Cardiac muscle cell (in vitro differentiated cells and primary cell): ENCODE measurements around the gene USP12. TPM values are rescaled to one million over a fixed set of nuclear protein-coding genes. Genes with fewer than 3 reads are reported as not detected.

Source experiments
- DNase-seq, 2 donors: peaks; one replicate each; pipeline versions ENCODE4 v3.0.0 to v3.0.0-alpha.2; 2010 to 2017; ENCODE audit warnings: low read depth in 1 of 2, low spot score in 1 of 2
- H3K27ac ChIP-seq: fragments of 200-600 bp; sonication (generic); 2 replicates; pipeline ENCODE4 v1.5.1; 2016
- H3K27me3 ChIP-seq: fragments of 200-600 bp; sonication (generic); 2 replicates; pipeline ENCODE4 v1.6.0; 2016; ENCODE audit warnings: control low read depth
- H3K36me3 ChIP-seq: fragments of 200-600 bp; sonication (generic); 2 replicates; pipeline ENCODE4 v1.5.1; 2016; ENCODE audit warnings: control low read depth
- H3K4me1 ChIP-seq: fragments of 200-600 bp; sonication (generic); 2 replicates; pipeline ENCODE4 v1.8.1; 2017; ENCODE audit warnings: low read depth, mild to moderate bottlenecking, mixed run types
- H3K4me3 ChIP-seq: fragments of 200-600 bp; sonication (generic); 2 replicates; pipeline ENCODE4 v1.5.1; 2016; ENCODE audit warnings: mild to moderate bottlenecking
- H3K9me3 ChIP-seq: fragments of 200-600 bp; sonication (generic); 2 replicates; pipeline ENCODE4 v1.5.1; 2017; ENCODE audit warnings: low read depth, mild to moderate bottlenecking, control low read depth
- CTCF ChIP-seq: IDR thresholded peaks from 2 replicates; pipeline ENCODE4 v1.5.1; 2012; ENCODE audit warnings: low read depth, mild to moderate bottlenecking, low read length
- polyA plus RNA-seq: library from polyadenylated mRNA; unstranded; fragments of >200 nt; fragmentation: Nextera tagmentation; extraction: Ambion mirVana; gene quantifications from 2 replicates; pipeline ENCODE4 v1.2.1, GENCODE V29; 2016
- total RNA-seq: library from RNA; depleted of rRNA; stranded (reverse); fragments of >200 nt; gene quantifications from 2 replicates; pipeline ENCODE4 v1.2.3, GENCODE V29; 2016

The USP12 gene
- total and polyA plus RNA-seq, 2 experiments from 2014 or later: 7.5 to 10.1 TPM

GRCh38 chr13:27172495-27172842, 858 bp upstream of the USP12 start:
- no peak for TF ChIP-seq CTCF
- Histone ChIP-seq H3K36me3 (no peaks in the 10 kb centered on the region), H3K9me3 (no peaks in the 10 kb centered on the region), H3K27ac (peak overlapping the region; percentile 72), H3K4me3 (peak overlapping the region; percentile 68), H3K27me3 (no peaks in the 10 kb centered on the region), H3K4me1 (peaks cover 7% of the 10 kb centered on the region)
- DNase-seq: no peak

- H3K27ac ChIP-seq: peak overlapping the region; percentile 72
Measured at GRCh38 chr13:27171827-27172494, 350 bp upstream of the USP12 start.

GRCh38 chr13:27170516-27171243, 931 bp downstream of the USP12 start:
- Histone ChIP-seq H3K27ac (peak overlapping the region; percentile 90), H3K4me1 (peaks cover 7% of the 10 kb centered on the region), H3K27me3 (no peaks in the 10 kb centered on the region), H3K4me3 (peak overlapping the region; percentile 67), H3K36me3 (no peaks in the 10 kb centered on the region), H3K9me3 (no peaks in the 10 kb centered on the region)
- peak; percentile 2 for TF ChIP-seq CTCF
- peak; percentile 59 to 79 for DNase-seq

More at GRCh38 chr13:27171827-27172494, 350 bp upstream of the USP12 start:
- H3K9me3 ChIP-seq: no peaks in the 10 kb centered on the region
- TF ChIP-seq CTCF: no peak
- DNase-seq: peak; percentile 96 to 97
- H3K27me3 ChIP-seq: no peaks in the 10 kb centered on the region
- peak overlapping the region; percentile 68 for H3K4me3 ChIP-seq
- no peaks in the 10 kb centered on the region for H3K36me3 ChIP-seq
- H3K4me1 ChIP-seq: peaks cover 7% of the 10 kb centered on the region

GRCh38 chr13:27170221-27170515, 1.4 kb downstream of the USP12 start:
- no peak for TF ChIP-seq CTCF
- H3K4me1 ChIP-seq: peaks cover 7% of the 10 kb centered on the region
- peak overlapping the region; percentile 90 for H3K27ac ChIP-seq
- no peak for DNase-seq
- H3K4me3 ChIP-seq: peak overlapping the region; percentile 67
- no peaks in the 10 kb centered on the region for H3K36me3 ChIP-seq
- no peaks in the 10 kb centered on the region for H3K27me3 ChIP-seq
- no peaks in the 10 kb centered on the region for H3K9me3 ChIP-seq

GRCh38 chr13:27168906-27169657, 2.5 kb downstream of the USP12 start:
- Histone ChIP-seq H3K27me3 (no peaks in the 10 kb centered on the region), H3K9me3 (no peaks in the 10 kb centered on the region), H3K27ac (no peak overlapping the region), H3K4me1 (peaks cover 7% of the 10 kb centered on the region), H3K36me3 (no peaks in the 10 kb centered on the region), H3K4me3 (no peak overlapping the region)
- TF ChIP-seq CTCF: no peak
- peak in 1 of 2 donors; percentile 12 for DNase-seq
